Right lobe of liver (tissue), 6 donors: Measurements from ENCODE around the gene MICU2. TPM values are rescaled to one million over a fixed set of nuclear protein-coding genes. Genes with fewer than 3 reads are reported as not detected.

Source experiments
- ATAC-seq, 4 donors: fragments of 200-7000 bp; cut with Tn5 transposase; one replicate each; pipeline ENCODE4 v1.9.1; 2020; ENCODE audit warnings: mild to moderate bottlenecking in 4 of 4, moderate library complexity in 4 of 4
- DNase-seq, 3 donors: peaks; one replicate each; pipeline ENCODE4 v3.0.0-alpha.2; 2020
- H3K27ac ChIP-seq, 3 donors: fragments of 200-600 bp; one replicate each; pipeline ENCODE4 v1.8.0; 2022
- H3K27me3 ChIP-seq, 2 donors: fragments of 200-600 bp; one replicate each; pipeline ENCODE4 v1.8.0; 2022
- H3K36me3 ChIP-seq, 4 donors: fragments of 200-600 bp; sonication (generic) in 1 of 4; one replicate each; pipeline versions ENCODE4 v1.5.1 to v1.8.0; 2017 to 2022; ENCODE audit warnings: control low read depth in 1 of 4
- H3K4me1 ChIP-seq, 4 donors: fragments of 200-600 bp; sonication (generic) in 1 of 4; one replicate each; pipeline versions ENCODE4 v1.5.1 to v1.8.0; 2017 to 2022; ENCODE audit warnings: control low read depth in 1 of 4
- H3K4me3 ChIP-seq, 3 donors: fragments of 200-600 bp; one replicate each; pipeline ENCODE4 v1.8.0; 2022
- H3K9me3 ChIP-seq, 4 donors: fragments of 200-600 bp; sonication (generic) in 1 of 4; one replicate each; pipeline versions ENCODE4 v1.5.1 to v1.8.0; 2017 to 2022; ENCODE audit warnings: control low read depth in 1 of 4
- CTCF ChIP-seq, 4 donors: fragments of 200-600 bp in 3 of 4; fragments of 450-650 bp in 1 of 4; IDR thresholded peaks; one replicate each; pipeline versions ENCODE4 v1.5.1 to v1.8.0; 2016 to 2022; ENCODE audit warnings: antibody characterized with exemption in 4 of 4, mild to moderate bottlenecking in 2 of 4
- POLR2A ChIP-seq: fragments of 450-650 bp; IDR thresholded peaks from one replicate; pipeline ENCODE4 v1.6.1; 2017; ENCODE audit warnings: antibody characterized with exemption, mild to moderate bottlenecking
- WGBS: methylation state at CpG from one replicate; pipeline ENCODE4 v1.1.6; 2018; ENCODE audit warnings: low coverage, low lambda C conversion rate; ENCODE audit not compliant: insufficient coverage; ENCODE audit errors: missing lambda C conversion rate; 5-methylcytosine and 5-hydroxymethylcytosine counted together
- intact Hi-C, 2 donors: fragments of 100-400 bp; cut with DNase I; formaldehyde crosslinking; loops; one replicate each; pipeline versions ENCODE4 v1.11.2 to v1.14.1; 2022
- total RNA-seq, 6 experiments: library from RNA; depleted of rRNA in 2 of 6; stranded (reverse); fragments of >200 nt in 2 of 6; fragmentation: NEBNext Ultra II Directional in 3 of 6; extraction: Animal tissue kit (Norgen Biotek cat#: 25700) in 3 of 6; gene quantifications; one replicate each; pipeline versions ENCODE4 v1.1.0 to v1.2.4, GENCODE V29; 2016 to 2023
- donor health status: DM: no; HTN: yes; CAD: no.
- donor health status: DM: no; HTN: no; CAD: no.
- donor health status: DM: no; HTN: no; CAD: no.
- donor health status: DM: no; HTN: yes; CAD: no.
- donor health status: DM: no; HTN: yes; CAD: no.

The MICU2 gene
- total RNA-seq, 6 experiments from 2014 or later, result 13.1 to 71.1 (median 16.4) TPM

GRCh38 chr13:21541980-21542379 lies 62.0 kb downstream of the MICU2 start:
- no peak for DNase-seq
- ATAC-seq, result peak; percentile 31 to 48 (median 38)
- H3K27ac ChIP-seq, result no peak overlapping the region
- H3K4me1 ChIP-seq, result peaks cover 0 to 20% (median 8%) of the 10 kb centered on the region in 4 donors
- H3K4me3 ChIP-seq, result no peak overlapping the region
- no peaks in the 10 kb centered on the region for H3K27me3 ChIP-seq
- no peaks in the 10 kb centered on the region for H3K9me3 ChIP-seq
- no peak for TF ChIP-seq CTCF (IDR thresholded peaks at IDR 0.05)
- no peak for TF ChIP-seq POLR2A
- WGBS, result 80% methylated on average over 1 of the region's 1 CpG
- intact Hi-C loops, result no loop called here
- H3K36me3 ChIP-seq, result no peaks in the 10 kb centered on the region

- DNase-seq (no peak), ATAC-seq (peak; percentile 77 to 91 (median 90))
- Histone ChIP-seq H3K27me3 (no peaks in the 10 kb centered on the region), H3K27ac (peak overlapping the region in 2 of 3 donors; percentile 16 to 43), H3K36me3 (no peaks in the 10 kb centered on the region), H3K4me3 (no peak overlapping the region), H3K9me3 (no peaks in the 10 kb centered on the region), H3K4me1 (peaks cover 0 to 20% (median 8%) of the 10 kb centered on the region in 4 donors)
- intact Hi-C loops, result no loop called here
- TF ChIP-seq POLR2A, result no peak
- no peak for TF ChIP-seq CTCF (IDR thresholded peaks at IDR 0.05)
Observed at GRCh38 chr13:21541271-21541670, 62.7 kb downstream of the MICU2 start.

- no peak for ATAC-seq
- intact Hi-C loops, result no loop called here
Observed at GRCh38 chr13:21539687-21540086, 64.3 kb downstream of the MICU2 start.

GRCh38 chr13:21538753-21539152 lies 65.2 kb downstream of the MICU2 start:
- no peak for DNase-seq
- no peak for ATAC-seq
- Histone ChIP-seq H3K36me3 (no peaks in the 10 kb centered on the region), H3K9me3 (no peaks in the 10 kb centered on the region), H3K27me3 (no peaks in the 10 kb centered on the region), H3K4me1 (peaks cover 0 to 20% (median 8%) of the 10 kb centered on the region in 4 donors), H3K27ac (no peak overlapping the region), H3K4me3 (no peak overlapping the region)
- intact Hi-C loops, result no loop called here
- WGBS, result 86% methylated on average over 1 of the region's 1 CpG
- TF ChIP-seq CTCF (IDR thresholded peaks at IDR 0.05) (no peak), POLR2A (no peak)

More at GRCh38 chr13:21539687-21540086, 64.3 kb downstream of the MICU2 start:
- TF ChIP-seq POLR2A, result no peak
- no peak for TF ChIP-seq CTCF (IDR thresholded peaks at IDR 0.05)
- no peaks in the 10 kb centered on the region for H3K36me3 ChIP-seq
- no peaks in the 10 kb centered on the region for H3K27me3 ChIP-seq
- peaks cover 0 to 20% (median 8%) of the 10 kb centered on the region in 4 donors for H3K4me1 ChIP-seq
- no peaks in the 10 kb centered on the region for H3K9me3 ChIP-seq
- H3K4me3 ChIP-seq, result no peak overlapping the region
- no peak overlapping the region for H3K27ac ChIP-seq
- no peak for DNase-seq

GRCh38 chr13:21538280-21538679 lies 65.7 kb downstream of the MICU2 start:
- Histone ChIP-seq H3K27me3 (no peaks in the 10 kb centered on the region), H3K4me3 (no peak overlapping the region), H3K4me1 (peaks cover 0 to 20% (median 8%) of the 10 kb centered on the region in 4 donors), H3K27ac (no peak overlapping the region), H3K9me3 (no peaks in the 10 kb centered on the region), H3K36me3 (no peaks in the 10 kb centered on the region)
- 94% methylated on average over 4 of the region's 4 CpGs for whole genome bisulfite sequencing
- no peak for TF ChIP-seq CTCF (IDR thresholded peaks at IDR 0.05)
- no peak for TF ChIP-seq POLR2A
- ATAC-seq, result no peak
- no peak for DNase-seq
- intact Hi-C loops, result no loop called here
